ENCODE data around the gene OR10P1.

OR10P1 gene

GRCh38 chr12:55652352-55652751 lies 15.7 kb downstream of the OR10P1 start:
- DNase-seq: peak; percentile 24

- DNase-seq: no peak
These were observed 16.3 kb downstream of the OR10P1 start for GRCh38 chr12:55653031-55653430.

- no peak for DNase-seq
These were observed 18.0 kb downstream of the OR10P1 start for GRCh38 chr12:55654511-55655214.

GRCh38 chr12:55657212-55657611 lies 20.5 kb downstream of the OR10P1 start:
- no peak for DNase-seq

GRCh38 chr12:55658212-55658611 lies 21.5 kb downstream of the OR10P1 start:
- no peak for DNase-seq

- no peak for DNase-seq
These were observed 22.1 kb downstream of the OR10P1 start for GRCh38 chr12:55658635-55659391.

GRCh38 chr12:55659486-55660385 lies 23.0 kb downstream of the OR10P1 start:
- no peak for DNase-seq

GRCh38 chr12:55663391-55663790 lies 26.7 kb downstream of the OR10P1 start:
- no peak for DNase-seq

GRCh38 chr12:55664826-55665225 lies 28.1 kb downstream of the OR10P1 start:
- DNase-seq: no peak

- DNase-seq: no peak
These were observed 29.8 kb downstream of the OR10P1 start for GRCh38 chr12:55666508-55666907.

- DNase-seq: no peak
These were observed 33.6 kb downstream of the OR10P1 start for GRCh38 chr12:55670276-55670675.

GRCh38 chr12:55671746-55672145 lies 35.1 kb downstream of the OR10P1 start:
- DNase-seq: no peak

- DNase-seq: no peak
These were observed 36.9 kb downstream of the OR10P1 start for GRCh38 chr12:55673638-55674037.

- DNase-seq: no peak
These were observed 39.0 kb downstream of the OR10P1 start for GRCh38 chr12:55675666-55676065.

GRCh38 chr12:55676707-55677106 lies 40.0 kb downstream of the OR10P1 start:
- DNase-seq: no peak

- no peak for DNase-seq
These were observed 43.0 kb downstream of the OR10P1 start for GRCh38 chr12:55679691-55680090.

GRCh38 chr12:55681142-55682077 lies 44.7 kb downstream of the OR10P1 start:
- no peak for DNase-seq

- DNase-seq: no peak
These were observed 45.5 kb downstream of the OR10P1 start for GRCh38 chr12:55682087-55682796.

GRCh38 chr12:55683676-55684075 lies 47.0 kb downstream of the OR10P1 start:
- no peak for DNase-seq

- no peak for DNase-seq
These were observed 48.2 kb downstream of the OR10P1 start for GRCh38 chr12:55684761-55685370.

- no peak for DNase-seq
These were observed 49.0 kb downstream of the OR10P1 start for GRCh38 chr12:55685671-55686070.

Data from stimulated activated naive CD4-positive, alpha-beta T cell treated with Interleukin-2 at 50 U/mL for 16 hours (primary cell).